Endometrial microvascular endothelial cells (primary cell): ENCODE results near the gene CCDC6. TPM values are rescaled to one million over a fixed set of nuclear protein-coding genes. Genes with fewer than 3 reads are reported as not detected.
"Not testable (repeated sequence)": the region's sequence is repeated elsewhere in the genome, so short reads cannot be mapped to it uniquely, and the experiment has no call there.

Experiments
- in situ Hi-C: cut with HindIII; loops from 2 replicates; pipeline ENCODE4 v1.10.0; 2017; ENCODE audit warnings: low sequenced_read_pairs, low pct_unique_long_range_greater_than_20kb; ENCODE audit errors: inconsistent ontology term
- total RNA-seq: library from RNA; depleted of rRNA; stranded (reverse); fragments of >200 nt; gene quantifications from one replicate; pipeline ENCODE4 v1.2.3, GENCODE V29; 2015; ENCODE audit errors: inconsistent ontology term

The CCDC6 gene
- total RNA-seq, 1 donor from 2014 or later = 36.1 TPM

GRCh38 chr10:59799421-59799820 is 106.9 kb downstream of the CCDC6 start:
- in situ Hi-C loops = no loop called here

DNA sequence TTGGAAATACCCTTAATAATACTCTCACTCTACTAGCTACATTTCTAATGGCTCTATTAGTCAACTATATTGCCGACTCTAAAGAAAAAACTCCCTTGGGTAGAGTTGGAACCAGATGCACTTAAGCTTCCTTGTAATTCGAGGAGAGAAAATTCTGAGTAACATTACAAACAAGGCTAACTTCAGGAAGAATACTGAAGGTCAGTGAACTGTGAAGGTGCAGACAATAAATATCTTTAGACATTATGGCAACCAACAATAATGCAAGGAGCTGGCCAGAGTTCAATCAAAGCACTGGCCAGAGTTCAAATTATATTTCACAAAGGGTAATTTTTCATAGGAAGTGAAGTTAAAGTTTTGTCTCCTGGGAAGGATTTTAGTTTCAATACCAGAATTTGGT is 112.4 kb downstream of the CCDC6 start:
- in situ Hi-C loops = no loop called here

- in situ Hi-C loops = no loop called here
These were observed 113.5 kb downstream of the CCDC6 start for GRCh38 chr10:59792812-59793211.

- in situ Hi-C loops = no loop called here
These were observed 114.8 kb downstream of the CCDC6 start for GRCh38 chr10:59791601-59792000.

GRCh38 chr10:59790080-59790479 is 116.3 kb downstream of the CCDC6 start:
- in situ Hi-C loops = not testable (repeated sequence)

DNA sequence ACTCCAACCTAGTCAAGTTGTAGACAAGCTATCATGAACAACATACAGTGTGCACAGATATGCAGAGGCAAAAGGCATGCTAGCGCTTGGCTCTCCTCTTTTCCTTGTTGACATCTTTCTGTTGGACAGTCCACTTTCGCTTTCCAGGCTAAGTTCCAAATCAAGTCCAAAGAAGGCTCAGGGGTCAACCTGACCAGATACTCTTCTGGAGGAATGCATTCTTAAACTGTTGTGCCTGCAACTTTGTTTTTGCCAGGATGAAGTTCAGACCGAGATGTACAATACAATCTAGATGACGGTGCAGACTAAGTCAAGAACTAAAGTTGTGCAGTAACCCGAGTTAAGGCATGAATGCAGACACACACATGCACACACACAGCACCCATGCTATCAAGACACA is 117.4 kb downstream of the CCDC6 start:
- in situ Hi-C loops = not testable (repeated sequence)

- in situ Hi-C loops = not testable (repeated sequence)
These were observed 119.3 kb downstream of the CCDC6 start for GRCh38 chr10:59787032-59787431.

DNA sequence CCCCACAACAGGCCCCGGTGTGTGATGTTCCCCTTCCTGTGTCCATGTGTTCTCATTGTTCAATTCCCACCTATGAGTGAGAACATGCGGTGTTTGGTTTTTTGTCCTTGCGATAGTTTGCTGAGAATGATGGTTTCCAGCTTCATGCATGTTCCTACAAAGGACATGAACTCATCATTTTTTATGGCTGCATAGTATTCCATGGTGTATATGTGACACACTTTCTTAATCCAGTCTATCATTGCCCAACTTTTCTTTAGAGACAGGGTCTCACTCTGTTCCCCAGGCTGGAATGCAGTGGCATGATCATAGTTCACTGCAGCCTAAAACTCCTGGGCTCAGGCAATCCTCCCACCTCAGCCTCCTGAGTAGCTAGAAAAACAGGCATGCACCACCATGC is 120.9 kb downstream of the CCDC6 start:
- in situ Hi-C loops = not testable (repeated sequence)

DNA sequence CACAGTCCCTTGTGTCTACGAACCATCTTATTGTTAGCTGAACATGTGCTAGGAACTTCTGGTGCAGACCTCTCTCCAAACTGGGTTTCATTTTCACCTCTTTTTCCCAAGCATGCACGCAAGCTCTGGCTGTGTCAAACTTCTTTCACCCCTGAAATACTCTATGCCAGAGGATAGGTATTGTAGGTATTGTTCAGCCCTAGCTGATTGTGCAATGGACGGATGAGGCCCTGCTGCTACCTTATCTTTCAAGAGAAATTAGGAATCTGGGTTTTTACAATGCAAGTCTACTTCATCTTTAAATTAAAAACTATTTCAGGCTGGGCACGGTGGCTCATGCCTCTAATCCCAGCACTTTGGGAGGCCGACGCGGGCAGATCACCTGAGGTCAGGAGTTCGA is 124.8 kb downstream of the CCDC6 start:
- in situ Hi-C loops = no loop called here

- in situ Hi-C loops = no loop called here
These were observed 126.4 kb downstream of the CCDC6 start for GRCh38 chr10:59779756-59780533.

DNA sequence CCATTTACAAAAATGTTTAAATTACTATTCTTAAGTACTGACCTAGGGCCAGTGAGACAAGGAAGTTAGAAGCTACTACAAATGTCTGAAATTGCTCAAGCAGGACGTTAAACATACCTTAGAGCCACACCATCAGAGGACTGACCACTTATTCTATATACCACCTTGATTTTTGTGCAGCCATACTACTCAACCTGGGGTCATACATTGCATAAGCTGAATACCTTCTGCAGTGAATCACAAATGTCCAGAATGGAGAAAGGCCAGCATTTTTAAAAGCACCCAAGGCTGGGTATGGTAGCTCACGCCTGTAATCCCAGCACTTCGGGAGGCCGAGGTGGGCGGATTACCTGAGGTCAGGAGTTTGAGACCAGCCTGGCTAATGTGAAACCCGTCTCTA is 131.9 kb downstream of the CCDC6 start:
- in situ Hi-C loops = no loop called here

DNA sequence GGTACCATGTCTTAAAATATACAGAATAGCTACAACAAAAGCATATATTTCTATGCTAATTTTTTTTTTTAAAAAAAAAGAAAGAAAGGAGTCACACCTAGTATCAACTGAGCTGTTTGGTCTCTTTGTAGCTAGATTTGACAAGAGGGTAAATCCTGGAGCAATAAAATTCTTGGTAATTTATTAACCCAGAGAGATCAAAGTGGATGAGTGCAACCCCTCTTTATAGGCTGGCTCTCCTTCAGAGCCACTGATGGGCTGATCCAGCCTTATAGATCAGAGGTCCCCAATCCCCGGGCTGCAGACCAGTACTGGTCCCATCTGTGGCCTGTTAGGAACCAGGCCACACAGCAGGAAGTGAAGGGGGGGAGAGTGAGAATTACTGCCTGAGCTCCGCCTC is 133.3 kb downstream of the CCDC6 start:
- in situ Hi-C loops = no loop called here

- in situ Hi-C loops = no loop called here
These were observed 135.1 kb downstream of the CCDC6 start for GRCh38 chr10:59771162-59771807.

GRCh38 chr10:59770689-59771088 is 135.7 kb downstream of the CCDC6 start:
- in situ Hi-C loops = no loop called here

- in situ Hi-C loops = no loop called here
These were observed 143.9 kb downstream of the CCDC6 start for GRCh38 chr10:59762505-59762904.

- in situ Hi-C loops = no loop called here
These were observed 148.4 kb downstream of the CCDC6 start for GRCh38 chr10:59757966-59758365.

- in situ Hi-C loops = no loop called here
These were observed 151.4 kb downstream of the CCDC6 start for GRCh38 chr10:59754951-59755350.

DNA sequence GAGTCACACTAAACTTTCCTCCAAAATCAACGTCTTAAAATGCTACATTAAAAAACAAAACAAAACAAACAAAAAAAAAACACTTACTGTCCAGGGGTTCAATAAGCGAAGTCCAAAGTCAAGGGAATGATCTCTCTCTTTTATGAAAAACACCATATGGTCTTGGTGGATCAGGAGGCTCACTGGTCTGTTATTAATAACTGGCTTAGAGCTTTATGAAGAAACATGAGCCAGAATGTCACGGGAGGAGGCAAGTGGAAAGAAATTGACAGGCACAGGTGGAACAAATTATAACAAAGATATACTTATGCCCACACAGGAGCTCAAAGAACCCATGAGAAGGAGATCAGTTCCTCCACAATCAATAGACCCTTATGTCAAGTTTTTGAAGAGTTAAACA is 153.1 kb downstream of the CCDC6 start, which contains the start of gene MRLN:
TSS of gene MRLN (minus strand) at position 189 of the 400 bp plus-strand sequence.
- in situ Hi-C loops = no loop called here

- in situ Hi-C loops = no loop called here
These were observed 153.9 kb downstream of the CCDC6 start for GRCh38 chr10:59752278-59752940.
